ENCODE results near the gene BTNL2. TPM values are rescaled to one million over a fixed set of nuclear protein-coding genes. Genes with fewer than 3 reads are reported as not detected.

The BTNL2 gene
- polyA plus RNA-seq, 2 of the 4 experiments (the other 2 are of a cell fraction) = not detected

DNA sequence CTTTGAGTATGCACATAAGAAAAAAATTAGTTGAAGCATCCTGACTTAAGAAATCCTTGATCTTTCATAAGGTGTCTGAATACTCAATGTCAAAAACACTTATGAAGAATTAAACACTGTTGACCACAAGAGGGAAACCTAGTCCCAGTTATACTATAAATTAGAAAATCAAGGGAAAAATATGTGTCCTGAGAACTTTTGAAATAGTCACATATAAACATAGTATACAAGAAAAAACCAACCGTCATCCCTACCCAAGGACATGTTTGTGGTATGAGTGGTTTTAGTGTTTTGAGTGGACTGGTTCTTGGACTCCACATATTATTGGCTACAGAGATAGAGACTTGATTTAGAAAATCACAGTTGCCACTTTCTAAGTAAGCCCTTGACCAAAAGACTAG, 25.1 kb upstream of the BTNL2 start:
- no peak overlapping the region for H3K4me2 ChIP-seq
- H3K9me3 ChIP-seq = no peaks in the 10 kb centered on the region
- WGBS (ENCODE audit: missing lambda C conversion rate) = 3% methylated on average over 1 of the region's 1 CpG
- ChIA-PET POLR2A (no interaction called here), CTCF (interaction anchor here (1.0 to 3.3 kb wide), 7 partner anchors 10 to 355 kb away, joined by 4 to 22 read pairs (median 4); partner anchors contain the start of gene BTNL2)
- no peak for FAIRE-seq
- ATAC-seq = no peak
- peak; percentile 7 to 21 for DNase-seq (ENCODE audit: low read depth in 1 of 2, low spot score in 1 of 2)
- H3K4me3 ChIP-seq = no peak overlapping the region
- no peaks in the 10 kb centered on the region for H3K4me1 ChIP-seq
- no peak overlapping the region for H3K27ac ChIP-seq
- TF ChIP-seq, protein P1, sequence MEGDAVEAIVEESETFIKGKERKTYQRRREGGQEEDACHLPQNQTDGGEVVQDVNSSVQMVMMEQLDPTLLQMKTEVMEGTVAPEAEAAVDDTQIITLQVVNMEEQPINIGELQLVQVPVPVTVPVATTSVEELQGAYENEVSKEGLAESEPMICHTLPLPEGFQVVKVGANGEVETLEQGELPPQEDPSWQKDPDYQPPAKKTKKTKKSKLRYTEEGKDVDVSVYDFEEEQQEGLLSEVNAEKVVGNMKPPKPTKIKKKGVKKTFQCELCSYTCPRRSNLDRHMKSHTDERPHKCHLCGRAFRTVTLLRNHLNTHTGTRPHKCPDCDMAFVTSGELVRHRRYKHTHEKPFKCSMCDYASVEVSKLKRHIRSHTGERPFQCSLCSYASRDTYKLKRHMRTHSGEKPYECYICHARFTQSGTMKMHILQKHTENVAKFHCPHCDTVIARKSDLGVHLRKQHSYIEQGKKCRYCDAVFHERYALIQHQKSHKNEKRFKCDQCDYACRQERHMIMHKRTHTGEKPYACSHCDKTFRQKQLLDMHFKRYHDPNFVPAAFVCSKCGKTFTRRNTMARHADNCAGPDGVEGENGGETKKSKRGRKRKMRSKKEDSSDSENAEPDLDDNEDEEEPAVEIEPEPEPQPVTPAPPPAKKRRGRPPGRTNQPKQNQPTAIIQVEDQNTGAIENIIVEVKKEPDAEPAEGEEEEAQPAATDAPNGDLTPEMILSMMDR (IDR thresholded peaks at IDR 0.05) = peak; percentile 49
- TF ChIP-seq, protein P2, sequence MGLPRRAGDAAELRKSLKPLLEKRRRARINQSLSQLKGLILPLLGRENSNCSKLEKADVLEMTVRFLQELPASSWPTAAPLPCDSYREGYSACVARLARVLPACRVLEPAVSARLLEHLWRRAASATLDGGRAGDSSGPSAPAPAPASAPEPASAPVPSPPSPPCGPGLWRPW (IDR thresholded peaks at IDR 0.05) = no peak
- no peak for TF ChIP-seq HDAC2 (IDR thresholded peaks at IDR 0.05)
- no peak for TF ChIP-seq HOXB13 (CRISPR knock-in tag; IDR thresholded peaks at IDR 0.05; ENCODE audit: low read depth)
- TF ChIP-seq RAD21 (conservative IDR thresholded peaks at IDR 0.05 in 1 of 2, IDR thresholded peaks at IDR 0.05 in 1 of 2) = peak; percentile 51 to 61; a peak in 4 of 5 replicates
- TF ChIP-seq, protein P3, sequence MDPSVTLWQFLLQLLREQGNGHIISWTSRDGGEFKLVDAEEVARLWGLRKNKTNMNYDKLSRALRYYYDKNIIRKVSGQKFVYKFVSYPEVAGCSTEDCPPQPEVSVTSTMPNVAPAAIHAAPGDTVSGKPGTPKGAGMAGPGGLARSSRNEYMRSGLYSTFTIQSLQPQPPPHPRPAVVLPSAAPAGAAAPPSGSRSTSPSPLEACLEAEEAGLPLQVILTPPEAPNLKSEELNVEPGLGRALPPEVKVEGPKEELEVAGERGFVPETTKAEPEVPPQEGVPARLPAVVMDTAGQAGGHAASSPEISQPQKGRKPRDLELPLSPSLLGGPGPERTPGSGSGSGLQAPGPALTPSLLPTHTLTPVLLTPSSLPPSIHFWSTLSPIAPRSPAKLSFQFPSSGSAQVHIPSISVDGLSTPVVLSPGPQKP (IDR thresholded peaks at IDR 0.05; ENCODE audit: low read depth, low read length) = no peak
- no peak for TF ChIP-seq RNF2 (IDR thresholded peaks at IDR 0.05; ENCODE audit: borderline replicate concordance, low read depth)
- TF ChIP-seq SMC3 (IDR thresholded peaks at IDR 0.05) = peak; percentile 62

DNA sequence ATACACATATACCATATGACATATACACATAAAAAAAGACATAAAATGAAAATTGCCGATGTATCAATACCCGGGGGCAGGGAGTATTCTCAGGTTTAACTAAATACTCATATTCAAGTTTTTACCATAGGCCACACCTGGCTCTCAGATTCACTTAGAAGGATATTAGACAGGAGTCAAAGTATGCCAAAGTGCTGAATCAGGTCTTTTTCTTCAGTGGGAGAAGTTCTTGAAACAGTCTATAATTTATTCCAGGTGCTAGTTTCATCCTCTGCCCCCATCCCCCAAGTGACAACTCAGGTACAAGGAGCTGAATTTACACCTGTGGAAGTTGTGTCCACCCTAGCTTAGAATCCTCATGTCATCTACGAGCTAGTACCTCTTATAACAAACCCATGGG, 24.2 kb upstream of the BTNL2 start:
- TF ChIP-seq MAFK (IDR thresholded peaks at IDR 0.05; ENCODE audit: partially characterized antibody) = peak; percentile 86
- TF ChIP-seq RARB (CRISPR knock-in tag; IDR thresholded peaks at IDR 0.05) = no peak
- 25% methylated on average over 3 of the region's 3 CpGs for WGBS (ENCODE audit: missing lambda C conversion rate)
- ChIA-PET POLR2A (no interaction called here), CTCF (interaction anchor here (1.1 to 3.3 kb wide), 6 partner anchors 11 to 356 kb away, joined by 3 to 22 read pairs (median 4); no protein-coding TSS in a partner anchor)
- no peak for FAIRE-seq
- ATAC-seq = no peak
- H3K4me1 ChIP-seq = no peaks in the 10 kb centered on the region
- no peak for DNase-seq (ENCODE audit: low read depth in 1 of 2, low spot score in 1 of 2)
- H3K4me3 ChIP-seq = no peak overlapping the region
- H3K27ac ChIP-seq = no peak overlapping the region
- no peaks in the 10 kb centered on the region for H3K9me3 ChIP-seq
- H3K4me2 ChIP-seq = no peak overlapping the region

DNA sequence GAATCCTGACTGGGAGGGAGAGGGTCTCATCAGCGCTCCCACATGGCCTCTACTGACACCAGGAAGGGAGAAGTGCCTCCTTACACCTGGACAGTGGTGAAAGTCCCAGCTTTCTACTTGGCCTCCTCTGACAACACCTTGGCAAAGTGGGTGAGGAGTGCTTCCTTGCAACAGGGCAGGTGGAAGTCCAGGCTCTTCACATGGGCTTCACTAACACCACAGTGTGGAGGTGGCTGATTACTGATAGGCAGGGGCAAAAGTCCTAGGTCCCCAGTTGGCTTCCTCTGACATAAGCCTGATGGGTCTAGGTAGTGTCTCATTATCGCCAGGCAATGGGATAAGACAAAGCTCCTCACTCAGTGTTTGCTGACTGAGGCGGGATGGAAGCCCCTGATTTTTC, 23.2 kb upstream of the BTNL2 start:
- POLR2A ChIA-PET = no interaction called here
- no peak for FAIRE-seq
- Histone ChIP-seq H3K4me1 (no peaks in the 10 kb centered on the region), H3K9me3 (no peaks in the 10 kb centered on the region), H3K4me3 (no peak overlapping the region), H3K27ac (no peak overlapping the region), H3K4me2 (no peak overlapping the region)
- no peak for ATAC-seq
- CTCF ChIA-PET = interaction anchor here (1.8 to 3.3 kb wide), 2 partner anchors 17 to 271 kb away, joined by 6 to 22 read pairs; no protein-coding TSS in a partner anchor
- TF ChIP-seq MAZ (IDR thresholded peaks at IDR 0.05; ENCODE audit: borderline replicate concordance, low read depth, low read length) = no peak
- TF ChIP-seq, protein P4, sequence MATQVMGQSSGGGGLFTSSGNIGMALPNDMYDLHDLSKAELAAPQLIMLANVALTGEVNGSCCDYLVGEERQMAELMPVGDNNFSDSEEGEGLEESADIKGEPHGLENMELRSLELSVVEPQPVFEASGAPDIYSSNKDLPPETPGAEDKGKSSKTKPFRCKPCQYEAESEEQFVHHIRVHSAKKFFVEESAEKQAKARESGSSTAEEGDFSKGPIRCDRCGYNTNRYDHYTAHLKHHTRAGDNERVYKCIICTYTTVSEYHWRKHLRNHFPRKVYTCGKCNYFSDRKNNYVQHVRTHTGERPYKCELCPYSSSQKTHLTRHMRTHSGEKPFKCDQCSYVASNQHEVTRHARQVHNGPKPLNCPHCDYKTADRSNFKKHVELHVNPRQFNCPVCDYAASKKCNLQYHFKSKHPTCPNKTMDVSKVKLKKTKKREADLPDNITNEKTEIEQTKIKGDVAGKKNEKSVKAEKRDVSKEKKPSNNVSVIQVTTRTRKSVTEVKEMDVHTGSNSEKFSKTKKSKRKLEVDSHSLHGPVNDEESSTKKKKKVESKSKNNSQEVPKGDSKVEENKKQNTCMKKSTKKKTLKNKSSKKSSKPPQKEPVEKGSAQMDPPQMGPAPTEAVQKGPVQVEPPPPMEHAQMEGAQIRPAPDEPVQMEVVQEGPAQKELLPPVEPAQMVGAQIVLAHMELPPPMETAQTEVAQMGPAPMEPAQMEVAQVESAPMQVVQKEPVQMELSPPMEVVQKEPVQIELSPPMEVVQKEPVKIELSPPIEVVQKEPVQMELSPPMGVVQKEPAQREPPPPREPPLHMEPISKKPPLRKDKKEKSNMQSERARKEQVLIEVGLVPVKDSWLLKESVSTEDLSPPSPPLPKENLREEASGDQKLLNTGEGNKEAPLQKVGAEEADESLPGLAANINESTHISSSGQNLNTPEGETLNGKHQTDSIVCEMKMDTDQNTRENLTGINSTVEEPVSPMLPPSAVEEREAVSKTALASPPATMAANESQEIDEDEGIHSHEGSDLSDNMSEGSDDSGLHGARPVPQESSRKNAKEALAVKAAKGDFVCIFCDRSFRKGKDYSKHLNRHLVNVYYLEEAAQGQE (IDR thresholded peaks at IDR 0.05) = no peak
- no peak for TF ChIP-seq EP300 (IDR thresholded peaks at IDR 0.05)
- no peak for TF ChIP-seq FOSB (CRISPR knock-in tag; IDR thresholded peaks at IDR 0.05)
- TF ChIP-seq CBX2 (IDR thresholded peaks at IDR 0.05; ENCODE audit: borderline replicate concordance, low read depth) = no peak
- TF ChIP-seq ZNF302 (CRISPR knock-in tag; IDR thresholded peaks at IDR 0.05) = no peak
- TF ChIP-seq FOXS1 (CRISPR knock-in tag; IDR thresholded peaks at IDR 0.05) = no peak
- TF ChIP-seq JUN (IDR thresholded peaks at IDR 0.05) = no peak
- TF ChIP-seq CBX8 (IDR thresholded peaks at IDR 0.05) = no peak
- TF ChIP-seq MAFK (IDR thresholded peaks at IDR 0.05; ENCODE audit: partially characterized antibody) = no peak
- no peak for DNase-seq (ENCODE audit: low read depth in 1 of 2, low spot score in 1 of 2)
- WGBS (ENCODE audit: missing lambda C conversion rate) = 16% methylated on average over 3 of the region's 3 CpGs

All from A549 (cell line).